Measurements from ENCODE around the gene GANAB. TPM values are rescaled to one million over a fixed set of nuclear protein-coding genes. Genes with fewer than 3 reads are reported as not detected.
"Not testable (repeated sequence)": the region's sequence is repeated elsewhere in the genome, so short reads cannot be mapped to it uniquely, and the experiment has no call there.

The GANAB gene
- total and polyA plus RNA-seq, 2 donors: 93.9 to 152 TPM

DNA sequence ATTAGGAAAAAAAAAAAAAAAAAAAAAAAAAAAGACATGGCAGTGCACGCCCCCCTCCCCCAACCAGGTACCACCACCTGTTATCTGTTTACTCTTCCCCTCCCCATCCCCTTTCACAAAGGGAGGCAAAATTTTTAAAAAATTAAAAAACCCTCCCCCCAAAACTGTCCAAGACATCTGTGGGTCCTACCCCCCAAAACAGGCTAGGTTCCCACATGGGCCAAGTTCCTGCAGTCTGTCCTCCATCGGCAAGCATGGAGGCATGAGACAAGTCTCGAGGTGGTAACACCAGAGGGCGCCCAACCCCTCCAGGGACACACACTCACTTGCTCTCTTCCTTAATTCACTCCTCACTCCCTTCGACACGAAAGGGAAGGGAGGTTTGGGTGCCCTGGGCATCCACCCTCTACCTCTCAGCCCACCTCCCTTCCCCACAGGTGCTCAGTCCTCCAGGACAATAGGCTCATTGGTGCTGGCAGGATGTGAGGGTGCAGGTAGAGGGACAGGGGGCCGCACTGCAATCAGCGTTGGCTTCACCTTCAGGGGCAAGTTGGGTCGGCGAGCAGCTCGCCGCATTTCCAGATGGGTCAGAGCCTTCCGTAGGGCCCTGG lies 52.9 kb downstream of the GANAB start:
- WGBS: 50% methylated on average over 13 of the region's 13 CpGs
- no peaks in the 10 kb centered on the region for H3K4me1 ChIP-seq (ENCODE audit: insufficient read depth)
- H3K4me3 ChIP-seq (ENCODE audit: low read depth, low read length): no peak overlapping the region
- H3K36me3 ChIP-seq (ENCODE audit: insufficient read depth): no peaks in the 10 kb centered on the region
- DNase-seq (ENCODE audit: extremely low spot score): no peak
- no peak overlapping the region for H3K27ac ChIP-seq (ENCODE audit: low read depth)

DNA sequence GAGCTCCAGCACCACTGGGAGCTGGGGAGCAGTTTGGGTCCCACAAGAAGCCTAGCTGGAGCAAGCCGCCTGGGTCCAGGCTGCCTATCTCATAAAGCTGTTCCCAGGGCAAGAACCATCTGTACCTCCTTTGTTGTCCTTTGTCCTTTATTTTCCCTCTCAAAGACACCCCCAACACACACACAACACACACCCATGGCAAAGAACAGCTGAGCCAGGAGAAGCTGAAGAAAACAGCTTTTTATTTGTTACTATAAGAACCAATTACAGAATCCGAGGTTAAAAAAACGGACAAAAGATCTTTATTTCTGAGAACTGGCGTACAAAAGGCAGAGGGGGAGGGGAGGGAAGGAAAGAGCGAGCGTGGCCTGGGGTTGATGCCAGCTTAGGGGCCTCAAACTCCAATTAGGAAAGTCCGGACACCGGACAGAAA lies 53.4 kb downstream of the GANAB start:
- H3K27ac ChIP-seq (ENCODE audit: low read depth): no peak overlapping the region

DNA sequence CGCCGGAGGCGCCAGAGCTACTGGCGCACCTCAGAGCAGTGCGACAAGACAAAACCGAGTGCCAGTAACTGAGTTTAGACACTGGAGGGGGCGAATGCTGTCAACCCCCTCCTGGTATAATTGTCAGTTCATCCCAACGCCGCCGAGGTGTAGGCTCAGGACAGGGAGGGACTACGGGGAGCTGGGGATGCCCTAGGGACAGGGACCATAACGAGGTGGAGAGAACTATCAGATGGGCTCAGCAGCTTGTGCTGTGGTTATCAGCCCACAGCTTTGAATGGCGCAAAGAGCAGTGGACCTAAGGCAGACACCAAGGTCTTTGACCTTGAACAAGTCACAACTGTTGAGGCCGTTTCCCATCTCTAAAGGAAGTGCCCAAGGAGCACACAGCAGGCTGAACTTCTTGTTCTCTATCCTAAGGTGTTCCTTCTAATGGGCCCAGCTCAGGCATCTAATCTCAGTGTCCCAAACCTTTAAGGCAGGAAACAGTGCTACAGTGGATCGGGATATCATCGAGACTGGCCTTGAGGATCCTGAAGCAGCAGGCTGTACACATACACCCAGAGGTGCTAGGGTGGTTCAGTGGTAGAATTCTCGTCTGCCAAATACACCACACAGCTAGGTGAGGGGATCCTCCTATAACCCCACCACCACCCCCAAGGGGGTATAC lies 54.1 kb downstream of the GANAB start:
- peaks cover 4% of the 10 kb centered on the region for H3K36me3 ChIP-seq (ENCODE audit: insufficient read depth)
- peak overlapping the region; percentile 33 for H3K4me3 ChIP-seq (ENCODE audit: low read depth, low read length)
- no peak for DNase-seq (ENCODE audit: extremely low spot score)
- peak overlapping the region; percentile 86 for H3K27ac ChIP-seq (ENCODE audit: low read depth)
- 14% methylated on average over 17 of the region's 17 CpGs for WGBS
- H3K4me1 ChIP-seq (ENCODE audit: insufficient read depth): no peaks in the 10 kb centered on the region

More for the DNA sequence above, 53.4 kb downstream of the GANAB start:
- WGBS: 73% methylated on average over 8 of the region's 8 CpGs
- H3K4me1 ChIP-seq (ENCODE audit: insufficient read depth): no peaks in the 10 kb centered on the region
- DNase-seq (ENCODE audit: extremely low spot score): no peak
- H3K36me3 ChIP-seq (ENCODE audit: insufficient read depth): no peaks in the 10 kb centered on the region
- H3K4me3 ChIP-seq (ENCODE audit: low read depth, low read length): no peak overlapping the region

DNA sequence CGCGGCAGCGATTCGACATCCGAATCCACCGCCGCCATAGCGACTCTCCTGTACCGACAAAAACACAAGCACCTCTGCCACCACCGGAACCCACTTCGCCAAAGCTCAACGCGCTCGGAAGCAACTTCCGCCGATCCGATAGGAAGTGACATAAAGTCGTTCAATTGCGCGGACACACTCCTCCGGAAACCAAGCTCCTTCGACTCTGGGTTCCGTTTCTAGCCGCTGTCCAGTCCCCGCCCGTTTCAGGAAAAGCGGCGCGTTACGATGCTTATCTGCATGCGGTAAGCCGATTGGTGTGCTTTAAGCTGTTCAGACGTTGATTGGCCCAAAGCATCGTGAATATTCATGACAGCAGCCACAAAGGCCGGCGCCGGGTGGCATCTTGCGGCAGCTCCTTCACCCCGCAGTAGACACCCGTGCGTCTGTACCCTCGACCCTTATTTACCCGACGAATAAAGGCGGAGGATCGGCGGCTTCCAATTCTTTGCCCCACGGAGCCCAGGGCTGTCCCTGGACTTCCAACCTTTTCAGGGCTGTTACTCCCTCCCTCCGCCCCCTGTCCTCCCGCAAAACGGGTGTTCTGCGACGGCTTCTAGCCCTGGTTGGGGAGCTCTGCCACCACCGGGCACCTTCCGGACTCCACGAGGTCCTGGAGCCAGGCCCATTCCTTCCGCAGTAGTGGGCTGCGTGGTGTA lies 54.8 kb downstream of the GANAB start, which contains the start of gene TUT1:
TUT1 (minus strand) TSS at position 76 of the 698 bp plus-strand sequence; CDS start at position 38, 38 bp downstream.
- peak within 1 kb of the TSS; percentile 72 for H3K4me3 ChIP-seq (ENCODE audit: low read depth, low read length)
- H3K4me1 ChIP-seq (ENCODE audit: insufficient read depth): no peaks in the 10 kb centered on the region
- peak within 1 kb of the TSS; percentile 90 for H3K27ac ChIP-seq (ENCODE audit: low read depth)
- peaks cover 4% of the 10 kb centered on the region for H3K36me3 ChIP-seq (ENCODE audit: insufficient read depth)
- under 1% methylated on average over 58 of the region's 58 CpGs for WGBS
- DNase-seq (ENCODE audit: extremely low spot score): peak; percentile 97

DNA sequence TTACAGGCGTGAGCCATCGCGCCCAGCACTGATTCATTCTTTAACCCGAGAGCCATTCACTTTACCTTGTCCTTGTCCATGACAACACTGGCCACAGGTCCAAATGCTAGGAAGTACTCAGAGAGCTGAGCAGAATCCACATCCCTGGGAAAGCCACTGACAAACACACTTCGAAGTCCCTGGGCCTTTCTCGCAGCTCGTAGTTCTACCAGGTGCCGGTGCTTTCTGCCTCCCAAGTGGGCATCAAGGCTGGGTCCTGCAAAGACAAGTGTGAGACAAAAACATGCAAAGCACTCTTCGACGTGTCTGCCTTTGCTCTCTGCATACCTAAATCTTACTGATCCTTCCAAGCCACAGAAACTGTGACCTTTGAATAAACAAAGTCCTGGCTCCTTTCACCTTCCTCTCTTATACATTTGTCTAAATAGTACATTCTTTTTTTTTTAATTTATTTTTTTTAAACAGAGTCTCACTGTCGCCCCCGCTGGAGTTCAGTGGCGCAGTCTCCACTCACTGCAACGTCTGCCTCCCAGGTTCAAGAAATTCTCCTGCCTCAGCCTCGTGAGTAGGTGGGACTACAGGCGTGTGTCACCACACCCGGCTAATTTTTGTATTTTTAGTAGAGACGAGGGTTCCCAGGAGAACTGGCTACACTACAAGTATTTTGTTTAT lies 57.3 kb downstream of the GANAB start:
- Histone ChIP-seq H3K36me3 (ENCODE audit: insufficient read depth) (peaks cover 5% of the 10 kb centered on the region), H3K27ac (ENCODE audit: low read depth) (no peak overlapping the region)

DNA sequence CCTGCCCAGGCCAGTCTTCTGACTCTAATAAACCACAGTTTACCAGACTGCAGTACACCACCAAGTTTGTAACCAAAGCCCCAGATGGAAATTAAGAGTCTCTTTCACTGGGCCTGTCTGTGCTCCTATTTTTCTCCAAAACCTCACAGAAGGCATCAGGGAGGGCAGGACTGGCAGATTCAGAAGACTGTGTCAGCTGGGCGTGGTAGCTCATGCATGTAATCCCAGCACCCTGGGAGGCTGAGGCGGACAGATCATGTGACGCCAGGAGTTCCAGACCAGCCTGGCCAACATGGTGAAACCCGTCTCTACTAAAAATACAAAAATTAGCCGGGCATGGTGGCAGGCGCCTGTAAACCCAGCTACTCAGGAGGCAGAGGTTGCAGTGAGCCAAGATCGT lies 61.1 kb downstream of the GANAB start:
- H3K27ac ChIP-seq (ENCODE audit: low read depth); H3K4me3 ChIP-seq (ENCODE audit: low read depth, low read length); H3K4me1 ChIP-seq (ENCODE audit: insufficient read depth); H3K36me3 ChIP-seq (ENCODE audit: insufficient read depth); DNase-seq (ENCODE audit: extremely low spot score): not testable (repeated sequence)
- 95% methylated on average over 7 of the region's 7 CpGs for WGBS

More for the DNA sequence above, 57.3 kb downstream of the GANAB start:
- no peak for DNase-seq (ENCODE audit: extremely low spot score)
- WGBS: 64% methylated on average over 18 of the region's 18 CpGs
- H3K4me1 ChIP-seq (ENCODE audit: insufficient read depth): no peaks in the 10 kb centered on the region
- H3K4me3 ChIP-seq (ENCODE audit: low read depth, low read length): no peak overlapping the region

DNA sequence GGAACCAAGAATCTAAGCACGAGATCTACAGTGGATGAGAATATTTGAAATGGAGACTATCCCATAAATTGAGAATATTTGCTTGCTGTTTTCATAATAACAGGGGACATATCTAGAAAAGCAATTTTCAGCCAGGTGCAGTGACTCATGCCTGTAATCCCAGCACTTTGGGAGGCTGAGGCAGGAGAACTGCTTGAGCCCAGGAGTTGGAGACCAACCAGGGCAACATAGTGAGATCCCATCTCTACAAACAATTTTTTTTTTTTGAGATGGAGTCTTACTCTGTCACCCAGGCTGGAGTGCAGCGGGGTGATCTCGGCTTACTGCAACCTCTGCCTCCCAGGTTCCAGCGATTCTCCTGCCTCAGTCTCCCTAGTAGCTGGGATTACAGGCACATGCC lies 64.7 kb downstream of the GANAB start:
- not testable (repeated sequence) for H3K36me3 ChIP-seq (ENCODE audit: insufficient read depth); H3K4me3 ChIP-seq (ENCODE audit: low read depth, low read length); H3K27ac ChIP-seq (ENCODE audit: low read depth); H3K4me1 ChIP-seq (ENCODE audit: insufficient read depth); DNase-seq (ENCODE audit: extremely low spot score)
- 97% methylated on average over 4 of the region's 4 CpGs for WGBS

GRCh38 chr11:62580959-62581715 lies 65.3 kb downstream of the GANAB start:
- H3K36me3 ChIP-seq (ENCODE audit: insufficient read depth): peaks cover 5% of the 10 kb centered on the region
- H3K4me1 ChIP-seq (ENCODE audit: insufficient read depth): no peaks in the 10 kb centered on the region
- no peak for DNase-seq (ENCODE audit: extremely low spot score)
- no peak overlapping the region for H3K27ac ChIP-seq (ENCODE audit: low read depth)
- WGBS: 93% methylated on average over 18 of the region's 18 CpGs
- H3K4me3 ChIP-seq (ENCODE audit: low read depth, low read length): no peak overlapping the region

DNA sequence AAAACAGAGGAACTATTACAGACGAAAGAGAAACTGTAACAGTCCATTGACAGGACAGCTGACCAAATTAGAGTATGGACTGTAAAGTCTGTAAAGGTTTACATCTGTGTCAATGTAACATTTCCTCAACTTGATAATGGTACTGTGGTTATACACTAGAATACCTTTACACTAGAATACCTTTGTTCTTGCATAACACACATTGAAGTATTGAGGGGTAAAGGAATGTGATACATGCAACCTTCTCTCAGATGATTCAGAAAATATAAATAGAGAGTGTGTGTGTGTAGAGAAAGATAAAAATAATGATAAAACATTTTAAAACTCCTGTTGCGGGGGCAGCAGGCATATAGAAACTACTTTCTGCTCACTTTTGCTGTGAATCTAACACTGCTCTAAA lies 67.2 kb downstream of the GANAB start:
- no peak for DNase-seq (ENCODE audit: extremely low spot score)
- H3K27ac ChIP-seq (ENCODE audit: low read depth): no peak overlapping the region
- H3K4me1 ChIP-seq (ENCODE audit: insufficient read depth): no peaks in the 10 kb centered on the region
- H3K36me3 ChIP-seq (ENCODE audit: insufficient read depth): peaks cover 4% of the 10 kb centered on the region
- 87% methylated on average over 2 of the region's 2 CpGs for WGBS
- no peak overlapping the region for H3K4me3 ChIP-seq (ENCODE audit: low read depth, low read length)

DNA sequence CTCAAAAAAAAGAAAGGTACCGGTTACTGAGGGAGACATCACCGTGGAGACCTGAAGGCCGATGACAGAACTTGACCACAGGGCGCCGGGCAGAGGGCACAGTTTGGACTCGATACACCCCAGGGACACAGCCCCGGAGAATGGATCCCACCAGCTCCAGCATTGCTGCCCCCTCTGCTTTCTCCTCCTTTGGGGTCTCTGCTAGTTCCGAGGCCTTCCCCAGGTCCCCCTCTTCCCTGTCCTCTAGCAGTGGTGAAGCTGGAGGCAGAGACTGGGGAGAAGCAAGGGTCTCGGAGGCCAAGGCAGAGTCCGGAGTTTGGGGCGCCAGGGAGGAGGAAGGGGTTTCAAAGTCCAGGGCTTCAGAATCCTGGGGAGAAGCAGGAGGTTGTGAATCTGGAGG lies 67.9 kb downstream of the GANAB start:
- no peak overlapping the region for H3K27ac ChIP-seq (ENCODE audit: low read depth)
- no peak for DNase-seq (ENCODE audit: extremely low spot score)
- H3K36me3 ChIP-seq (ENCODE audit: insufficient read depth): peaks cover 2% of the 10 kb centered on the region

GRCh38 chr11:62577046-62577714 lies 69.2 kb downstream of the GANAB start:
- peaks cover 2% of the 10 kb centered on the region for H3K36me3 ChIP-seq (ENCODE audit: insufficient read depth)
- no peak overlapping the region for H3K4me3 ChIP-seq (ENCODE audit: low read depth, low read length)
- H3K4me1 ChIP-seq (ENCODE audit: insufficient read depth): no peaks in the 10 kb centered on the region
- H3K27ac ChIP-seq (ENCODE audit: low read depth): no peak overlapping the region
- WGBS: 70% methylated on average over 12 of the region's 12 CpGs
- DNase-seq (ENCODE audit: extremely low spot score): no peak

More for the DNA sequence above, 67.9 kb downstream of the GANAB start:
- 94% methylated on average over 11 of the region's 11 CpGs for WGBS
- no peak overlapping the region for H3K4me3 ChIP-seq (ENCODE audit: low read depth, low read length)
- no peaks in the 10 kb centered on the region for H3K4me1 ChIP-seq (ENCODE audit: insufficient read depth)

DNA sequence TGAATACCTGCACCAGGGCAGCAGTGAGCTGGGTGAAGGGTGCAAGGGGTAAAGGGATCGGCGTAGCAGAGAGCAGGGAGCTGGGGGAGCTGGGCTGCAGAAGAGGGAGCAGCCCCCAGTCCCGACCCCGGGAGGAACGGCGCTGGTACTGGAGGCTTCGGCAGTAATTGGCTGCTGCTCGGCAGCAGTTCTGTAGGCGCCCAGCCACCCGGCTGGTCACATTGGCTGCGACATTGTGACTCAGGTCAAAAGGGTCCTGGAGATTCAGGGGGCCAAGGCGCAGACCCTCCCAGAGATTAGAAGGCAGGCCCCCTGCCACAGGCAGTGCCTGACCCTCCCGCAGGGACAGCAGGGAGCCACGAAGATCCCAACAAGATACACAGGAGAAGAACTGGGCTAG lies 70.6 kb downstream of the GANAB start:
- WGBS: 75% methylated on average over 14 of the region's 14 CpGs
- Histone ChIP-seq H3K36me3 (ENCODE audit: insufficient read depth) (peaks cover 2% of the 10 kb centered on the region), H3K4me1 (ENCODE audit: insufficient read depth) (no peaks in the 10 kb centered on the region), H3K4me3 (ENCODE audit: low read depth, low read length) (no peak overlapping the region), H3K27ac (ENCODE audit: low read depth) (no peak overlapping the region)
- no peak for DNase-seq (ENCODE audit: extremely low spot score)
